NK-92 treated with Interleukin-12 subunit alpha and Interleukin-12 subunit beta, amount 100 ng/mL, for 24 hours (cell line): Measurements from ENCODE around the gene IFNA7.
"Not testable (repeated sequence)": the region's sequence is repeated elsewhere in the genome, so short reads cannot be mapped to it uniquely, and the experiment has no call there.

ENCODE experiments used
- DNase-seq: peaks from one replicate; lab custom pipeline; 2025; lab: John Stamatoyannopoulos, UW

The IFNA7 gene

DNA sequence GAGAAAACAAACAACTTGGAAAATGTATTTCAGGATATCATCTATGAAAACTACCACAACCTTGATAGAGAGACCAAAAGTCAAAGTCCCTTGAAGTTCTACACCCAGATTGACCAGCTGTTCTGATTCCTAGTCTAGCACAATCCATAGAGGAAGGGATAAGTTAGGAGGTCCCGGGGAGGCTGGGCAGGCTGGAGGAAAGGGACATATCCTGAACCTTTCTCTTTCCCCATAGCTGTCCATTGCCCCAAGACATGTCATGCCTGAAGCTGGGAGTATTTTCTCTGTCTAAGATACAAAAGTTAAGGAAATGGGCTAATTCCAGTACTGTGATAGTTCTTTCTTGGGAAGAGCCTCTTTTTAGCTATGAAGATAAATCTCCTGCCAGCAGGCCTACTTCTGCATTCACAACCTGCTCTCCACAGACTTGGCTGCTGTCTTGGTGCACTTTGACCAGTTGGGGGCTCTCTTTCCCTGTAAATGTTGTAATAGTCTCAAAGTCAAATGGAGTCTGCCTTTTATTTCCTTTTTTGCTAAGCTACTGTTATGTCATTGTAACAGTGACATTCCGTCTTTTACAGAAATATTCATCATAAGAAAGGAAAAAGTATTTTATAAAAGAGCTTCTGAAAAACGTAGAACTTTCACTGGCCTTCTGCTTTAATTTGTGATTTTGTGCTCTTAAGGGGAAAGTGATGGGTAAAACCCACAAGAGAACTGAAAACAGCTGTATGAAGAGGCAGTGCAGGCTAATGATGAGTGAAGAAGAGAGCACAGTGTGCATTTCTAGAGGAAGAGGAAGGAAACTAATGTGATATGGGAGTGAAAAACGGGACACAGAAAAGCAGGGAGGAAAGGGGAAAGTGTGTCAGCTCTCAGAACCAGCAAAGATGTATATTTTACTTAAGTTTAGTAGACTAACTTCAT is 18.9 kb downstream of the IFNA7 start:
- not testable (repeated sequence) for DNase-seq

DNA sequence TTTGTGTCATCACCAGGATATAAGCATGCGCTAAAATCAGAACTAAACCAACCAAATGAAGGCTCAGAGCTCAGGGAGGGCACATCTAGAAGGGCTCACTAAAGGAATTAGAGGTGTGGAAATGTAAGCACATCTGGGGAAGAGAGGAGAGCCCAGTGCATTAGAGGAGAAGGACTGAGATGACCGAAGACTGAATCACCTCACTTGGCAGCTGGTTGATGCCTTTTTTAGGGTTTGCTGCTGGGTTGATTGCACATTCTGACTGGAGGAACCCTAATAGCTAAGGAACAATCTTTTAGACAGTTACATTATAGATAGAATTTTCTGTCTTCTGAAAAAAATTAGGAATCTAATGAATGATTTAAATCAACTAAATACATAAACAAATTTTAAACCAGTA is 27.3 kb downstream of the IFNA7 start:
- no peak for DNase-seq

DNA sequence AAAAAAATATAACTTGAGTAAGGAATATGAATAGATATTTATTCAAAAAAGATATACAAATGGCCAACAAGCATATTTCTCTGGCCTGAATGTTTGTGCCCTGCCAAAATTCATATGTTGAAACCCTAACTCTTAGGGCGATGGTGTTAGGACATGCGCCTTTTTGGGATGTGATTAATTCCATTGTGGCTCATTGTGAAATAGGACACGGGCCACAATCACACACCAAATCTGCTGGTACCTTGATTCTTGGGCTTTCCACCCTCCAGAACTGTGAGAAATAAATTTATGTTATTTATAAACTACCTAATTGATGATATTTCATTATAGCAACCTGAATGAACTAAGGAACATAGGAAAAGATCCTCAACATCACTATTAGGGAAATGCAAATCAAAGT is 29.8 kb downstream of the IFNA7 start:
- DNase-seq = no peak

DNA sequence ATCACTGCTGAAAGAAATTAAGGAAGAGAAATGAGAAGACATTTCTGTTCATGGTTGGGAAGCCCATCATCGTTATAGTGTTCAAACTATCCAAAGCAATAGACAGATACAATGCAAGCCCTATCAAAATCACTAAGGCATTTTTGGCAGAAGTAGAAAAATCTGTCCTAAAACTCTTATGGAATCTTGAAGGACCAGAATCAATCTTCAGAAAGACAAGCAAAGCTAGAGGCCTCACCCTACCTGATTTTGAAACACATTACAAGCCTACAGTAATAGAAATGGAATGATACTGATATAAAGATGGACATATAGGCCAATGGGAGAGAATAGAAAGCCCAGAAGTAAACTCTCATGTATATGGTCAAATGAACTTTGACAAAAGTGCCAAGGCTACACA is 30.7 kb downstream of the IFNA7 start:
- DNase-seq = no peak

DNA sequence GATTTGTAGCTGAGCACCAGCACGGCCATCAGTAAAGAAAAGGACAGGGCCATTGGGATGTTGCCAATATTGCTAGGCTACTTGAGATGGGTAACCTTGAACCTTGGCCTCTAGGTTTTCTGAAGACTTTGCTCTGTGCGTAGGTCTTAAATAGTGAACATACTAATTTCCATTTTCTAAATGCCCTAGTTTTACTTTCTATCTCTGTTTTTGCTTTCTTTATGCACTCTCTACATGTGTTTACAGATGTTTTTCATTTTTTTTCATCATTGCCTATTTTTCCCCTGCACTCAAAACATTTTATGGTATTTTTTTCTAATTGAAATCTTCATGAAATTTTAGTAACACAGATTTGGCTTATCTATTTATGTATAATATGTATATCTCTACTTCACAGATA is 35.4 kb downstream of the IFNA7 start, which contains the start of gene IFNA21:
TSS of gene IFNA21 (minus strand) at position 101 of the 400 bp plus-strand sequence. CDS start at position 53, 48 bp downstream.
- not testable (repeated sequence) for DNase-seq

DNA sequence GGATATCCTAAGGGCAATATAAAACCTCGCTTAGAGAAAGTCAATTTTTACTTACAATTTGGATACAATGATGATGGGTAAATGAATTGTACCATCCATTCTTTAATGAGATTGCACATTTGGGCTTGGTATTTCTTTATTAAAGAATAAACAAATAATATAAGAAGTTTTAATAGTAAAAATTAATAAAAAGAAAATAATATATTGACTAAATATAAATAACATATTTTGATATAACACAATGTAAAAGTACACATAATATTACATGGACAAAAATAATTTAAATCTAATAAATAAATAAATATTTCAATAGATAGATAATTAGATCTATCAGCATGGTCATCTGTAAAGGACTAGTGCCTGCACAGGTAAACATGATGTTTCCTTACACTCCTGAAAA is 36.5 kb downstream of the IFNA7 start:
- no peak for DNase-seq

DNA sequence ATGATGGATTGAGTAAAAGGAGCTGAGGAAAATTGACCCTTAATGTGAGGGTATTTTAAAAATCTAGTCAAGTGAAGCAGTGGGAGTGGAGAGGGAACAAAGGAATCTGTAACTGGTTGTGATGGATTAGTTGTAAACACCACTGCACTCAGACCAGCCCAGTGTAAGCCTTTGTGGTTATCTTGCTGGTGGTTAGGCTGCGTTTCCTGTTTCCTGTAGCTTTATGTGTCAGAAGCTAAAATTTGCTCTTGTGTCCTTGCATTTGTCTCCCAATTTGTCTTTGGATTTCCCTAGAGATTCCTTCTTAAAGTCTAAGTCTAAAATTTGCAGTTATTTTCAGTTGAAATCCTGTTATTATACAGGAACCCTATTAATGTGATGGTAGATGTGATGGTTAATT is 41.8 kb downstream of the IFNA7 start:
- peak; percentile 34 for DNase-seq

DNA sequence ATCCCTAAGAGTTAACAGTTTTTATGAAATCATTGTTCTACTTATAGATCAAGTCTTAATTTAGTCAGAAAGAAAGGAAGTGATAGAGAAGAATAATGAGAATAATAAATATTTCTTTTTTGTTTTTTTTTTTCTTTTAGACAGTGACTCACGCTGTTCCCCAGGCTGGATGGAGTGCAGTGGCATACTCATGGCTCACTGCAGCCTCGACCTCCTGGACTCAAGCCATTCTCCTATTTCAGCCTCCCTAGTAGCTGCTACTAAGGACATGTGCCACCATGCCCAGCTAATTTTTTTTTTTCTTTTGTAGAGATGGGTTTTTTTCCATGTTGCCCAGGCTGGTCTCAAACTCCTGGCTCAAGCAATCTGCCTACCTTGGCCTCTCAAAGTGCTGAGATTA is 46.5 kb downstream of the IFNA7 start:
- DNase-seq = no peak

DNA sequence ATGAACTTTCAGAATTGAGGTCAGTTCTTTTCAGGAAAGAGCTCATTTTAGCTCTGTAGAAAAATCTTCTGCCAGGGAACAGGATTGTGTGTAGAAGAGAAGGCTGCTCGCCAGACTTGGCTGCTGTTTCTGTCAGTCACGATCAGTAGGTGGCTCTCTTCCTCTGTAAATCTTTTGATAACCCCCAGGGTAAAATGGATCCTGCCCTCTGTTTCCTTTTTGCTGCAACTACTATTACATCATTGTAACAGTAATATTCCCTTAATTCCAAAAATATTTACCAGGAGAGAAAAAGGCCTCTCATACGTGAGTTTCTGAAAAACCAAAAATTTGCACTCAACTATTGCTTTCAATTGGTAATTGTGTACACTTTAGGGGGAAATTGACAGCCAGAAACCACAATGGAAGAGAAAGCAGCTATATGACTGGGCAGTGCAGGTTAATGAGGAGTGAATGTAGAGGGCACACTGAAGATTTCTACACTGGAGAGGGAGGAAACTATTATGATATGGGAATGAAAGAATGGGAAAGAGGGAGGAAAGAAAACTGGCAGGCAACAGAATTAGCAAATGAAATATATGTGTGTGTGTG is 47.9 kb downstream of the IFNA7 start:
- DNase-seq = no peak

DNA sequence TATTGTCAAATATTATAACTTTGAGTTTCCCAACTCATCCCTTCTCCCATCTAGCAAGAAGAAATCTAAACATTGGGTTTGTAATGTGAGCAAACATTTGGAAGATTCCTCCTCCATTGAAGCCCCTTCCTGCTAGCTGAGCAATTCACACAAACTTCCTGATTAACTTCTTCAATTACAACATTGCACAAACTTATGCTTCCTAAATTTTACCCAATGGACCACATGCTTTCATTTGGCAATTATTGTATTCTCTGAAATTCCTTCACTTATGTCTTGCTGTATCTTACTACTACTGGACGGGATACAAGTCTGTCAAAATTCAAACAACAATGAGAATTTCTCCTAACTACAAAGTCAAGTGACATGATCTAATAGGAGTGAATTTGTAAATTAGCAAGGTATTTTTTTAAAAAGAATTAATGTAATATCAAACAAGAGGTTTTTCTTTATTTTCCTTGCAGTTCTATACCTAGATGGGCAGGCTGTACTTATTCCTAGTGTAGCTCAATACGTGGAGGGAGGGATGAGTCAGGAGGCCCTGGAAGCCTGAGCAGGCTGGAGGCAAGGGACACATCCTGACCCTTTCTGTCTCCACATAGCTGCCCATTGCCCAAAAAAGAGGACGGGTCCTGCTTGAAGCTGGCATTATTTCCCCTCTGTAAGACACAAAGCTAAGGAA is 48.5 kb downstream of the IFNA7 start:
- DNase-seq = no peak
